ENCODE measurements around the gene DERA. TPM values are rescaled to one million over a fixed set of nuclear protein-coding genes. Genes with fewer than 3 reads are reported as not detected.

The DERA gene
- total RNA-seq, 1 donor from 2014 or later: 44.9 TPM

GRCh38 chr12:15880721-15881120 lies 30.4 kb upstream of the DERA start:
- Histone ChIP-seq H3K4me3 (ENCODE audit: low read length in 3 of 3) (no peak overlapping the region), H3K9ac (ENCODE audit: low read depth in 1 of 3, low read length in 3 of 3) (no peak overlapping the region), H3K27ac (ENCODE audit: low read depth, low read length) (no peak overlapping the region), H3K36me3 (ENCODE audit: control insufficient read depth in 3 of 3, insufficient read depth in 3 of 3, low read length in 3 of 3) (no peaks in the 10 kb centered on the region), H3K27me3 (ENCODE audit: control insufficient read depth in 3 of 3, insufficient read depth in 3 of 3, low read length in 3 of 3) (no peaks in the 10 kb centered on the region), H3K9me3 (ENCODE audit: control insufficient read depth in 3 of 3, low read length in 3 of 3) (no peaks in the 10 kb centered on the region), H3K4me1 (ENCODE audit: control insufficient read depth in 3 of 3, insufficient read depth in 3 of 3, low read length in 3 of 3) (peaks cover 13 to 16% (median 15%) of the 10 kb centered on the region in 3 donors)

- Histone ChIP-seq H3K27ac (ENCODE audit: low read depth, low read length) (peak within 1 kb of the TSS; percentile 96), H3K36me3 (ENCODE audit: control insufficient read depth in 3 of 3, insufficient read depth in 3 of 3, low read length in 3 of 3) (peaks cover 0 to 5% (median 3%) of the 10 kb centered on the region in 3 donors), H3K9ac (ENCODE audit: low read depth in 1 of 3, low read length in 3 of 3) (peak within 1 kb of the TSS; percentile 83 to 93 (median 91)), H3K4me3 (ENCODE audit: low read length in 3 of 3) (peak within 1 kb of the TSS; percentile 75 to 94 (median 91)), H3K9me3 (ENCODE audit: control insufficient read depth in 3 of 3, low read length in 3 of 3) (no peaks in the 10 kb centered on the region), H3K27me3 (ENCODE audit: control insufficient read depth in 3 of 3, insufficient read depth in 3 of 3, low read length in 3 of 3) (no peaks in the 10 kb centered on the region), H3K4me1 (ENCODE audit: control insufficient read depth in 3 of 3, insufficient read depth in 3 of 3, low read length in 3 of 3) (peaks cover 13 to 19% (median 16%) of the 10 kb centered on the region in 3 donors)
These were observed 28.8 kb upstream of the DERA start, which contains the start of gene STRAP for GRCh38 chr12:15882118-15882971. STRAP (plus strand) TSS chr12:15882387; CDS start chr12:15882708, 321 bp downstream.

GRCh38 chr12:15883536-15883935 lies 27.6 kb upstream of the DERA start:
- H3K9ac ChIP-seq (ENCODE audit: low read depth in 1 of 3, low read length in 3 of 3): peak overlapping the region; percentile 83 to 93 (median 91)
- H3K27ac ChIP-seq (ENCODE audit: low read depth, low read length): peak overlapping the region; percentile 96
- H3K27me3 ChIP-seq (ENCODE audit: control insufficient read depth in 3 of 3, insufficient read depth in 3 of 3, low read length in 3 of 3): no peaks in the 10 kb centered on the region
- H3K4me1 ChIP-seq (ENCODE audit: control insufficient read depth in 3 of 3, insufficient read depth in 3 of 3, low read length in 3 of 3): peaks cover 13 to 21% (median 19%) of the 10 kb centered on the region in 3 donors
- H3K36me3 ChIP-seq (ENCODE audit: control insufficient read depth in 3 of 3, insufficient read depth in 3 of 3, low read length in 3 of 3): peaks cover 0 to 5% (median 3%) of the 10 kb centered on the region in 3 donors
- H3K9me3 ChIP-seq (ENCODE audit: control insufficient read depth in 3 of 3, low read length in 3 of 3): no peaks in the 10 kb centered on the region
- H3K4me3 ChIP-seq (ENCODE audit: low read length in 3 of 3): peak overlapping the region; percentile 75 to 94 (median 91)

- Histone ChIP-seq H3K4me1 (ENCODE audit: control insufficient read depth in 3 of 3, insufficient read depth in 3 of 3, low read length in 3 of 3) (peaks cover 13 to 21% (median 19%) of the 10 kb centered on the region in 3 donors), H3K9me3 (ENCODE audit: control insufficient read depth in 3 of 3, low read length in 3 of 3) (no peaks in the 10 kb centered on the region), H3K27me3 (ENCODE audit: control insufficient read depth in 3 of 3, insufficient read depth in 3 of 3, low read length in 3 of 3) (no peaks in the 10 kb centered on the region), H3K27ac (ENCODE audit: low read depth, low read length) (no peak overlapping the region), H3K4me3 (ENCODE audit: low read length in 3 of 3) (no peak overlapping the region), H3K36me3 (ENCODE audit: control insufficient read depth in 3 of 3, insufficient read depth in 3 of 3, low read length in 3 of 3) (peaks cover 6 to 13% (median 7%) of the 10 kb centered on the region in 3 donors), H3K9ac (ENCODE audit: low read depth in 1 of 3, low read length in 3 of 3) (no peak overlapping the region)
These were observed 24.6 kb upstream of the DERA start for GRCh38 chr12:15886372-15887042.

- H3K4me1 ChIP-seq (ENCODE audit: control insufficient read depth in 3 of 3, insufficient read depth in 3 of 3, low read length in 3 of 3): peaks cover 13 to 21% (median 18%) of the 10 kb centered on the region in 3 donors
- no peak overlapping the region for H3K4me3 ChIP-seq (ENCODE audit: low read length in 3 of 3)
- peaks cover 6 to 13% (median 7%) of the 10 kb centered on the region in 3 donors for H3K36me3 ChIP-seq (ENCODE audit: control insufficient read depth in 3 of 3, insufficient read depth in 3 of 3, low read length in 3 of 3)
- no peak overlapping the region for H3K9ac ChIP-seq (ENCODE audit: low read depth in 1 of 3, low read length in 3 of 3)
- H3K27ac ChIP-seq (ENCODE audit: low read depth, low read length): no peak overlapping the region
- H3K9me3 ChIP-seq (ENCODE audit: control insufficient read depth in 3 of 3, low read length in 3 of 3): no peaks in the 10 kb centered on the region
- no peaks in the 10 kb centered on the region for H3K27me3 ChIP-seq (ENCODE audit: control insufficient read depth in 3 of 3, insufficient read depth in 3 of 3, low read length in 3 of 3)
These were observed 23.9 kb upstream of the DERA start for GRCh38 chr12:15887043-15887817.

- H3K4me1 ChIP-seq (ENCODE audit: control insufficient read depth in 3 of 3, insufficient read depth in 3 of 3, low read length in 3 of 3): no peaks in the 10 kb centered on the region
- H3K4me3 ChIP-seq (ENCODE audit: low read length in 3 of 3): no peak overlapping the region
- no peak overlapping the region for H3K9ac ChIP-seq (ENCODE audit: low read depth in 1 of 3, low read length in 3 of 3)
- H3K36me3 ChIP-seq (ENCODE audit: control insufficient read depth in 3 of 3, insufficient read depth in 3 of 3, low read length in 3 of 3): peaks cover 8 to 31% (median 14%) of the 10 kb centered on the region in 3 donors
- H3K9me3 ChIP-seq (ENCODE audit: control insufficient read depth in 3 of 3, low read length in 3 of 3): no peaks in the 10 kb centered on the region
- H3K27ac ChIP-seq (ENCODE audit: low read depth, low read length): no peak overlapping the region
- H3K27me3 ChIP-seq (ENCODE audit: control insufficient read depth in 3 of 3, insufficient read depth in 3 of 3, low read length in 3 of 3): no peaks in the 10 kb centered on the region
These were observed 18.4 kb upstream of the DERA start for GRCh38 chr12:15892645-15893259.

GRCh38 chr12:15893260-15893659 lies 17.9 kb upstream of the DERA start:
- H3K36me3 ChIP-seq (ENCODE audit: control insufficient read depth in 3 of 3, insufficient read depth in 3 of 3, low read length in 3 of 3): peaks cover 13 to 33% (median 14%) of the 10 kb centered on the region in 3 donors

GRCh38 chr12:15896867-15897266 lies 14.3 kb upstream of the DERA start:
- Histone ChIP-seq H3K27ac (ENCODE audit: low read depth, low read length) (no peak overlapping the region), H3K36me3 (ENCODE audit: control insufficient read depth in 3 of 3, insufficient read depth in 3 of 3, low read length in 3 of 3) (peaks cover 13 to 34% (median 15%) of the 10 kb centered on the region in 3 donors), H3K9ac (ENCODE audit: low read depth in 1 of 3, low read length in 3 of 3) (no peak overlapping the region), H3K27me3 (ENCODE audit: control insufficient read depth in 3 of 3, insufficient read depth in 3 of 3, low read length in 3 of 3) (no peaks in the 10 kb centered on the region), H3K4me3 (ENCODE audit: low read length in 3 of 3) (no peak overlapping the region), H3K9me3 (ENCODE audit: control insufficient read depth in 3 of 3, low read length in 3 of 3) (no peaks in the 10 kb centered on the region), H3K4me1 (ENCODE audit: control insufficient read depth in 3 of 3, insufficient read depth in 3 of 3, low read length in 3 of 3) (no peaks in the 10 kb centered on the region)

More at GRCh38 chr12:15893260-15893659, 17.9 kb upstream of the DERA start:
- no peak overlapping the region for H3K9ac ChIP-seq (ENCODE audit: low read depth in 1 of 3, low read length in 3 of 3)
- no peaks in the 10 kb centered on the region for H3K4me1 ChIP-seq (ENCODE audit: control insufficient read depth in 3 of 3, insufficient read depth in 3 of 3, low read length in 3 of 3)
- no peaks in the 10 kb centered on the region for H3K9me3 ChIP-seq (ENCODE audit: control insufficient read depth in 3 of 3, low read length in 3 of 3)
- no peak overlapping the region for H3K27ac ChIP-seq (ENCODE audit: low read depth, low read length)
- no peak overlapping the region for H3K4me3 ChIP-seq (ENCODE audit: low read length in 3 of 3)
- H3K27me3 ChIP-seq (ENCODE audit: control insufficient read depth in 3 of 3, insufficient read depth in 3 of 3, low read length in 3 of 3): no peaks in the 10 kb centered on the region

- Histone ChIP-seq H3K9me3 (ENCODE audit: control insufficient read depth in 3 of 3, low read length in 3 of 3) (no peaks in the 10 kb centered on the region), H3K27ac (ENCODE audit: low read depth, low read length) (no peak overlapping the region), H3K4me1 (ENCODE audit: control insufficient read depth in 3 of 3, insufficient read depth in 3 of 3, low read length in 3 of 3) (no peaks in the 10 kb centered on the region), H3K27me3 (ENCODE audit: control insufficient read depth in 3 of 3, insufficient read depth in 3 of 3, low read length in 3 of 3) (no peaks in the 10 kb centered on the region), H3K36me3 (ENCODE audit: control insufficient read depth in 3 of 3, insufficient read depth in 3 of 3, low read length in 3 of 3) (peaks cover 18 to 34% (median 18%) of the 10 kb centered on the region in 3 donors), H3K9ac (ENCODE audit: low read depth in 1 of 3, low read length in 3 of 3) (no peak overlapping the region), H3K4me3 (ENCODE audit: low read length in 3 of 3) (no peak overlapping the region)
These were observed 13.7 kb upstream of the DERA start for GRCh38 chr12:15897433-15897832.

All from skeletal muscle tissue (tissue), 4 donors.